ENCODE measurements around the gene RAPGEFL1.
"Not testable (repeated sequence)": the region's sequence is repeated elsewhere in the genome, so short reads cannot be mapped to it uniquely, and the experiment has no call there.

Gene RAPGEFL1

GRCh38 chr17:40177275-40177874 is at the start of gene RAPGEFL1:
TSS of gene RAPGEFL1 (plus strand) at chr17:40177470. CDS start at chr17:40177862, 392 bp downstream.
- DNase-seq (ENCODE audit: low read depth in 2 of 2, low spot score in 1 of 2), result peak; percentile 80 to 82

- DNase-seq (ENCODE audit: low read depth in 2 of 2, low spot score in 1 of 2), result no peak
Observed at GRCh38 chr17:40129498-40129897, 47.8 kb upstream of the RAPGEFL1 start.

GRCh38 chr17:40130352-40131042 is 46.8 kb upstream of the RAPGEFL1 start:
- DNase-seq (ENCODE audit: low read depth in 2 of 2, low spot score in 1 of 2), result no peak

GRCh38 chr17:40134184-40134583 is 43.1 kb upstream of the RAPGEFL1 start:
- DNase-seq (ENCODE audit: low read depth in 2 of 2, low spot score in 1 of 2), result no peak

GRCh38 chr17:40135817-40136216 is 41.5 kb upstream of the RAPGEFL1 start:
- DNase-seq (ENCODE audit: low read depth in 2 of 2, low spot score in 1 of 2), result no peak

- DNase-seq (ENCODE audit: low read depth in 2 of 2, low spot score in 1 of 2), result no peak
Observed at GRCh38 chr17:40139566-40140058, 37.7 kb upstream of the RAPGEFL1 start.

GRCh38 chr17:40143166-40143565 is 34.1 kb upstream of the RAPGEFL1 start:
- not testable (repeated sequence) for DNase-seq (ENCODE audit: low read depth in 2 of 2, low spot score in 1 of 2)

- DNase-seq (ENCODE audit: low read depth in 2 of 2, low spot score in 1 of 2), result no peak
Observed at GRCh38 chr17:40145476-40145875, 31.8 kb upstream of the RAPGEFL1 start.

GRCh38 chr17:40148527-40148926 is 28.7 kb upstream of the RAPGEFL1 start:
- DNase-seq (ENCODE audit: low read depth in 2 of 2, low spot score in 1 of 2), result no peak

GRCh38 chr17:40150276-40150675 is 27.0 kb upstream of the RAPGEFL1 start:
- no peak for DNase-seq (ENCODE audit: low read depth in 2 of 2, low spot score in 1 of 2)

GRCh38 chr17:40151414-40151963 is 25.8 kb upstream of the RAPGEFL1 start:
- DNase-seq (ENCODE audit: low read depth in 2 of 2, low spot score in 1 of 2), result no peak

- DNase-seq (ENCODE audit: low read depth in 2 of 2, low spot score in 1 of 2), result no peak
Observed at GRCh38 chr17:40153603-40154236, 23.6 kb upstream of the RAPGEFL1 start.

GRCh38 chr17:40157973-40158372 is 19.3 kb upstream of the RAPGEFL1 start:
- no peak for DNase-seq (ENCODE audit: low read depth in 2 of 2, low spot score in 1 of 2)

GRCh38 chr17:40158438-40159013 is 18.7 kb upstream of the RAPGEFL1 start:
- no peak for DNase-seq (ENCODE audit: low read depth in 2 of 2, low spot score in 1 of 2)

GRCh38 chr17:40159456-40159855 is 17.8 kb upstream of the RAPGEFL1 start:
- no peak for DNase-seq (ENCODE audit: low read depth in 2 of 2, low spot score in 1 of 2)

GRCh38 chr17:40167685-40168261 is 9.5 kb upstream of the RAPGEFL1 start:
- no peak for DNase-seq (ENCODE audit: low read depth in 2 of 2, low spot score in 1 of 2)

- DNase-seq (ENCODE audit: low read depth in 2 of 2, low spot score in 1 of 2), result no peak
Observed at GRCh38 chr17:40168262-40168832, 8.9 kb upstream of the RAPGEFL1 start.

GRCh38 chr17:40170325-40170724 is 6.9 kb upstream of the RAPGEFL1 start:
- DNase-seq (ENCODE audit: low read depth in 2 of 2, low spot score in 1 of 2), result no peak

GRCh38 chr17:40171750-40172149 is 5.5 kb upstream of the RAPGEFL1 start:
- no peak for DNase-seq (ENCODE audit: low read depth in 2 of 2, low spot score in 1 of 2)

- no peak for DNase-seq (ENCODE audit: low read depth in 2 of 2, low spot score in 1 of 2)
Observed at GRCh38 chr17:40173091-40173777, 4.0 kb upstream of the RAPGEFL1 start.
